ENCODE data around the gene SH3GL3.

GRCh38 chr15:83569341-83569740 lies 122.2 kb downstream of the SH3GL3 start:
- TF ChIP-seq PPARA (CRISPR knock-in tag; IDR thresholded peaks at IDR 0.05; ENCODE audit: borderline replicate concordance) = no peak
- no peak for TF ChIP-seq GLIS3 (CRISPR knock-in tag; IDR thresholded peaks at IDR 0.05)
- no peak for TF ChIP-seq RARB (CRISPR knock-in tag; IDR thresholded peaks at IDR 0.05)
- no peak for TF ChIP-seq PATZ1 (CRISPR knock-in tag; IDR thresholded peaks at IDR 0.05; ENCODE audit: borderline replicate concordance)
- no peak for TF ChIP-seq ZNF70 (CRISPR knock-in tag; IDR thresholded peaks at IDR 0.05)
- TF ChIP-seq ZC3H10 (CRISPR knock-in tag; IDR thresholded peaks at IDR 0.05) = no peak
- TF ChIP-seq TCF4 (CRISPR knock-in tag; IDR thresholded peaks at IDR 0.05; ENCODE audit: borderline replicate concordance) = no peak
- no peak for TF ChIP-seq ISL1 (CRISPR knock-in tag; IDR thresholded peaks at IDR 0.05)
- TF ChIP-seq TSHZ2 (CRISPR knock-in tag; IDR thresholded peaks at IDR 0.05) = no peak
- TF ChIP-seq ZNF565 (CRISPR knock-in tag; conservative IDR thresholded peaks at IDR 0.05; ENCODE audit: low read depth) = no peak
- no peak for TF ChIP-seq ARNTL (CRISPR knock-in tag; IDR thresholded peaks at IDR 0.05; ENCODE audit: borderline replicate concordance, low read depth)
- TF ChIP-seq CREB5 (CRISPR knock-in tag; IDR thresholded peaks at IDR 0.05; ENCODE audit: low read depth) = no peak
- no peak for TF ChIP-seq CSRNP3 (CRISPR knock-in tag; IDR thresholded peaks at IDR 0.05)
